GM23248 (cell line): ENCODE results near the gene RPGRIP1L. TPM values are rescaled to one million over a fixed set of nuclear protein-coding genes. Genes with fewer than 3 reads are reported as not detected.

Experiments
- DNase-seq: peaks from one replicate; pipeline ENCODE4 v3.0.0-alpha.2; 2015
- H2AFZ ChIP-seq: fragments of 200-600 bp; sonication (generic); 2 replicates; pipeline ENCODE4 v1.6.1; 2016; ENCODE audit warnings: antibody characterized with exemption
- H3F3A ChIP-seq: fragments of 200-600 bp; sonication (generic); 2 replicates; pipeline ENCODE4 v1.6.1; 2016; ENCODE audit warnings: mild to moderate bottlenecking, antibody characterized with exemption, mixed run types; ENCODE audit not compliant: insufficient read depth
- H3K27ac ChIP-seq: fragments of 200-600 bp; sonication (generic); 2 replicates; pipeline ENCODE4 v1.5.1; 2016; ENCODE audit warnings: mild to moderate bottlenecking
- H3K27me3 ChIP-seq: fragments of 200-600 bp; sonication (generic); replicated peaks from 2 replicates; pipeline ENCODE4 v1.6.1; 2016; ENCODE audit warnings: mild to moderate bottlenecking; ENCODE audit not compliant: insufficient read depth
- H3K36me3 ChIP-seq: fragments of 200-600 bp; sonication (generic); 2 replicates; pipeline ENCODE4 v1.6.1; 2016; ENCODE audit warnings: low read depth, mild to moderate bottlenecking
- H3K4me1 ChIP-seq: fragments of 200-600 bp; sonication (generic); 2 replicates; pipeline ENCODE4 v1.6.1; 2016; ENCODE audit warnings: mild to moderate bottlenecking; ENCODE audit not compliant: insufficient read depth
- H3K4me2 ChIP-seq: fragments of 200-600 bp; sonication (generic); one replicate; pipeline ENCODE4 v1.6.1; 2016; ENCODE audit warnings: mild to moderate bottlenecking; ENCODE audit not compliant: unreplicated experiment
- H3K4me3 ChIP-seq: fragments of 200-600 bp; sonication (generic); 2 replicates; pipeline ENCODE4 v1.5.1; 2016; ENCODE audit warnings: mild to moderate bottlenecking
- H3K79me2 ChIP-seq: fragments of 200-600 bp; sonication (generic); 2 replicates; pipeline ENCODE4 v1.6.1; 2016; ENCODE audit warnings: mild to moderate bottlenecking; ENCODE audit not compliant: insufficient read depth
- H3K9ac ChIP-seq: fragments of 200-600 bp; sonication (generic); 2 replicates; pipeline ENCODE4 v1.6.1; 2016; ENCODE audit warnings: mild to moderate bottlenecking
- H3K9me2 ChIP-seq: fragments of 200-600 bp; sonication (generic); 2 replicates; pipeline ENCODE4 v1.6.1; 2016; ENCODE audit warnings: mixed run types, mild to moderate bottlenecking, moderate library complexity; ENCODE audit not compliant: insufficient read depth
- H3K9me3 ChIP-seq: fragments of 200-600 bp; sonication (generic); one replicate; pipeline ENCODE4 v1.6.1; 2017; ENCODE audit warnings: low read depth
- H4K20me1 ChIP-seq: fragments of 200-600 bp; sonication (generic); 2 replicates; pipeline ENCODE4 v1.6.0; 2016; ENCODE audit not compliant: insufficient read depth
- EZH2 ChIP-seq: fragments of 200-600 bp; sonication (generic); IDR thresholded peaks from 2 replicates; pipeline ENCODE4 v1.6.1; 2018; ENCODE audit warnings: antibody characterized with exemption, mild to moderate bottlenecking; ENCODE audit not compliant: insufficient read depth, poor library complexity, severe bottlenecking
- EZH2phosphoT487 ChIP-seq: fragments of 200-600 bp; sonication (generic); IDR thresholded peaks from 2 replicates; pipeline ENCODE4 v1.6.1; 2018; ENCODE audit warnings: antibody characterized with exemption, moderate library complexity, mild to moderate bottlenecking, low read depth; ENCODE audit not compliant: insufficient read depth
- WGBS, 2 experiments: methylation state at CpG; one replicate each; pipeline ENCODE4 v1.1.6; 2015 to 2017; ENCODE audit warnings: low lambda C conversion rate in 2 of 2, low coverage in 1 of 2; ENCODE audit errors: missing lambda C conversion rate in 2 of 2; 5-methylcytosine and 5-hydroxymethylcytosine counted together
- in situ Hi-C: fragments of 300-500 bp; cut with MboI; formaldehyde crosslinking; loops from 2 replicates; pipeline ENCODE4 v1.15.0; 2020
- polyA plus RNA-seq: library from polyadenylated mRNA; unstranded; fragments of >200 nt; fragmentation: Nextera tagmentation; extraction: Ambion mirVana; gene quantifications from 2 replicates; pipeline ENCODE4 v1.2.1, GENCODE V29; 2016
- total RNA-seq: library from RNA; depleted of rRNA; stranded (reverse); fragments of >200 nt; shearing (Covaris generic); gene quantifications from 2 replicates; pipeline ENCODE4 v1.2.3, GENCODE V29; 2014

RPGRIP1L gene
- total and polyA plus RNA-seq, 2 experiments from 2014 or later, result 16.3 to 16.8 TPM

DNA sequence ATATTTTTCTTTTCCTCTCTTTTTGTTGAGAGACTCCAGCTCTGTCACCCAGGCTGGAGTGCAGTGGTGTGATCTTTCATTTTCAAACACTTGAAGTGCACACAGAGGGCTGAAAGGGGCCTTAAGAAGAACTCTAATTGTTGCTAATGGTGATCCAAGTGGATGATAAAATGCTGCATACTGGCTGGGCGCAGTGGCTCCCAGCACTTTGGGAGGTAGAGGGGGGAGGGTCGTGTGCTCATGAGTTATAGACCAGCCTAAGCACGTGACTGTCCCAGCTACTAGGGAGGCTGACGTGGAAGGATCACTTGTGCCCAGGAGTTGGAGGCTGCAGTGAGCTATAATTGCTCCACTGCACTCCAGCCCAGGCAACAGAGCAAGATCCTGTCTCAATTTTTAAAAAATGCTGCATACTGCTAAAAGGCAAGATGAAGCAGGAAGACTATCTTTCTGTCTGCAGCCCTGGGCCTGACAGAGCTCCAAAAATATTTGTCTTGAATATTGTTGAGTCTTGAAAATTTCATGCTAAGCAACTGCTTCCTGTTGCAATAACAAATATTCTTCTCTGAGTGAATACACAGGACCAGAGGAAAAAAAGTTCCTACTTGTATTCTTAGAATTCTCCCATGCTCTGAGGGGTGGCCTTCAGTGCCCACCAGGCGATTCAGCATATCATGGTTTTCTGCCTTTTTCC lies 137.0 kb downstream of the RPGRIP1L start:
- 41 to 46% methylated on average over 5 of the region's 5 CpGs for WGBS, 2 experiments
- Histone ChIP-seq H4K20me1 (no peaks in the 10 kb centered on the region), H2AFZ (no peak overlapping the region), H3K36me3 (no peaks in the 10 kb centered on the region), H3K4me2 (no peak overlapping the region), H3K27me3 (no peaks in the 10 kb centered on the region), H3K4me3 (no peak overlapping the region), H3K9me3 (no peaks in the 10 kb centered on the region), H3F3A (no peaks in the 10 kb centered on the region), H3K9me2 (no peaks in the 10 kb centered on the region), H3K79me2 (no peaks in the 10 kb centered on the region), H3K27ac (no peak overlapping the region), H3K4me1 (no peaks in the 10 kb centered on the region), H3K9ac (no peak overlapping the region)
- peak; percentile 12 for DNase-seq
- TF ChIP-seq EZH2phosphoT487 (no peak), EZH2 (no peak)
- in situ Hi-C loops, result no loop called here

- H2AFZ ChIP-seq, result no peak overlapping the region
- H3K4me3 ChIP-seq, result no peak overlapping the region
- H3K36me3 ChIP-seq, result no peaks in the 10 kb centered on the region
- in situ Hi-C loops, result no loop called here
- WGBS, 2 experiments, result 24 to 30% methylated on average over 8 of the region's 8 CpGs
- H3K4me2 ChIP-seq, result no peak overlapping the region
- no peak for TF ChIP-seq EZH2phosphoT487
- no peak for TF ChIP-seq EZH2
- no peaks in the 10 kb centered on the region for H3K4me1 ChIP-seq
- H3K27me3 ChIP-seq, result no peaks in the 10 kb centered on the region
- no peaks in the 10 kb centered on the region for H3F3A ChIP-seq
- no peaks in the 10 kb centered on the region for H4K20me1 ChIP-seq
- no peak overlapping the region for H3K9ac ChIP-seq
- H3K9me3 ChIP-seq, result no peaks in the 10 kb centered on the region
- H3K9me2 ChIP-seq, result no peaks in the 10 kb centered on the region
- H3K27ac ChIP-seq, result no peak overlapping the region
- DNase-seq, result no peak
- H3K79me2 ChIP-seq, result no peaks in the 10 kb centered on the region
Measured at GRCh38 chr16:53565296-53565863, 138.3 kb downstream of the RPGRIP1L start.

DNA sequence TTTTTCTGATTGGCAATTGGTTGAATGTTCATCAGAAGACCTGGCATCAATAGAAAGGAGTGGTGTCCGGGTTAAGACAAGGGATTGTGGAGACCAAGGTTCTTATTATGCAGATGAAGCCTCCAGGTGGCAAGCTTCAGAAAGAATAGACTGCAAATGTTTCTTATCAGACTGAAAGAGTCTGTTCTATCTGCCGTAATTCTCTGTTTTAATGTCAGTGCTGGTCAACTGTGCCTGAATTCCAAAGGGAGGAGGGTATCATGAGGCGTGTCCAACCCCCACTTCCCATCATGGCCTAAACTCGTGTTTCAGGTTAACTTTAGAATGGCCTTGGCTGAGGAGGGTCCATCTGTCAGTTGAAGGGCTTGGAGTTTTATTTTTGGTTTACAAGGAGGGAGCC lies 140.2 kb downstream of the RPGRIP1L start:
- Histone ChIP-seq H3K79me2 (no peaks in the 10 kb centered on the region), H4K20me1 (no peaks in the 10 kb centered on the region), H3K36me3 (no peaks in the 10 kb centered on the region), H3K9me2 (no peaks in the 10 kb centered on the region), H3K4me2 (no peak overlapping the region), H2AFZ (no peak overlapping the region), H3K4me1 (no peaks in the 10 kb centered on the region), H3K4me3 (no peak overlapping the region), H3K9me3 (no peaks in the 10 kb centered on the region), H3K27ac (no peak overlapping the region), H3K27me3 (no peaks in the 10 kb centered on the region), H3K9ac (no peak overlapping the region), H3F3A (no peaks in the 10 kb centered on the region)
- no peak for DNase-seq
- WGBS, 2 experiments, result 74 to 78% methylated on average over 4 of the region's 4 CpGs
- TF ChIP-seq EZH2phosphoT487 (no peak), EZH2 (no peak)
- in situ Hi-C loops, result no loop called here

- Histone ChIP-seq H2AFZ (no peak overlapping the region), H3K27me3 (no peaks in the 10 kb centered on the region), H4K20me1 (no peaks in the 10 kb centered on the region), H3F3A (no peaks in the 10 kb centered on the region), H3K4me1 (no peaks in the 10 kb centered on the region), H3K9me3 (no peaks in the 10 kb centered on the region), H3K9ac (no peak overlapping the region), H3K36me3 (no peaks in the 10 kb centered on the region), H3K4me3 (no peak overlapping the region), H3K4me2 (no peak overlapping the region), H3K9me2 (no peaks in the 10 kb centered on the region), H3K79me2 (no peaks in the 10 kb centered on the region), H3K27ac (no peak overlapping the region)
- no peak for TF ChIP-seq EZH2
- no peak for TF ChIP-seq EZH2phosphoT487
- 72 to 77% methylated on average over 5 of the region's 5 CpGs for WGBS, 2 experiments
- in situ Hi-C loops, result no loop called here
- DNase-seq, result no peak
Measured at GRCh38 chr16:53561101-53561888, 142.4 kb downstream of the RPGRIP1L start.
